ENCODE results near the gene ACOX1.

The ACOX1 gene

GRCh38 chr17:75994802-75995370 is 15.9 kb upstream of the ACOX1 start:
- ATAC-seq (ENCODE audit: insufficient read depth, low read depth) (no peak), DNase-seq (no peak)
- Histone ChIP-seq H4K20me1 (ENCODE audit: insufficient read depth, low read length) (no peaks in the 10 kb centered on the region), H3K4me3 (ENCODE audit: low read depth in 1 of 2, low read length in 2 of 2) (no peak overlapping the region), H2AFZ (ENCODE audit: low read depth, low read length) (no peak overlapping the region), H3K36me3 (ENCODE audit: insufficient read depth, low read length) (peaks cover 14% of the 10 kb centered on the region; the same call in 1 of the 2 replicates), H3K4me1 (ENCODE audit: insufficient read depth, low read length) (no peaks in the 10 kb centered on the region), H3K9ac (ENCODE audit: low read depth, low read length) (no peak overlapping the region), H3K27ac (ENCODE audit: low read length) (no peak overlapping the region), H3K9me3 (ENCODE audit: insufficient read depth, low read length, severe bottlenecking) (no peaks in the 10 kb centered on the region), H3K4me2 (ENCODE audit: insufficient read depth, low read length) (no peak overlapping the region), H3K27me3 (ENCODE audit: insufficient read depth, low read length, poor library complexity) (no peaks in the 10 kb centered on the region), H3K79me2 (ENCODE audit: insufficient read depth, low read length) (no peaks in the 10 kb centered on the region)
- TF ChIP-seq CTCF (IDR thresholded peaks at IDR 0.05; ENCODE audit: borderline replicate concordance, extremely low read depth, low read length, poor library complexity, severe bottlenecking) (no peak), EZH2 (IDR thresholded peaks at IDR 0.05; ENCODE audit: borderline replicate concordance, low read depth, low read length, severe bottlenecking) (no peak)

GRCh38 chr17:75991396-75991795 is 12.4 kb upstream of the ACOX1 start:
- no peaks in the 10 kb centered on the region for H3K79me2 ChIP-seq (ENCODE audit: insufficient read depth, low read length)
- H4K20me1 ChIP-seq (ENCODE audit: insufficient read depth, low read length): no peaks in the 10 kb centered on the region
- H3K27ac ChIP-seq (ENCODE audit: low read length): no peak overlapping the region
- no peak for TF ChIP-seq CTCF (IDR thresholded peaks at IDR 0.05; ENCODE audit: borderline replicate concordance, extremely low read depth, low read length, poor library complexity, severe bottlenecking)
- TF ChIP-seq EZH2 (IDR thresholded peaks at IDR 0.05; ENCODE audit: borderline replicate concordance, low read depth, low read length, severe bottlenecking): no peak
- peaks cover 17% of the 10 kb centered on the region; the same call in 1 of the 2 replicates for H3K36me3 ChIP-seq (ENCODE audit: insufficient read depth, low read length)
- no peak overlapping the region for H3K9ac ChIP-seq (ENCODE audit: low read depth, low read length)
- no peaks in the 10 kb centered on the region for H3K27me3 ChIP-seq (ENCODE audit: insufficient read depth, low read length, poor library complexity)
- H3K4me3 ChIP-seq (ENCODE audit: low read depth in 1 of 2, low read length in 2 of 2): no peak overlapping the region
- ATAC-seq (ENCODE audit: insufficient read depth, low read depth): no peak
- H3K4me1 ChIP-seq (ENCODE audit: insufficient read depth, low read length): no peaks in the 10 kb centered on the region
- H3K4me2 ChIP-seq (ENCODE audit: insufficient read depth, low read length): no peak overlapping the region
- no peaks in the 10 kb centered on the region for H3K9me3 ChIP-seq (ENCODE audit: insufficient read depth, low read length, severe bottlenecking)
- no peak overlapping the region for H2AFZ ChIP-seq (ENCODE audit: low read depth, low read length)
- no peak for DNase-seq

GRCh38 chr17:75987041-75987440 is 8.1 kb upstream of the ACOX1 start:
- Histone ChIP-seq H3K4me3 (ENCODE audit: low read depth in 1 of 2, low read length in 2 of 2) (no peak overlapping the region), H3K9me3 (ENCODE audit: insufficient read depth, low read length, severe bottlenecking) (no peaks in the 10 kb centered on the region), H3K4me1 (ENCODE audit: insufficient read depth, low read length) (no peaks in the 10 kb centered on the region), H3K27ac (ENCODE audit: low read length) (no peak overlapping the region), H3K4me2 (ENCODE audit: insufficient read depth, low read length) (no peak overlapping the region), H3K9ac (ENCODE audit: low read depth, low read length) (no peak overlapping the region), H3K27me3 (ENCODE audit: insufficient read depth, low read length, poor library complexity) (no peaks in the 10 kb centered on the region), H4K20me1 (ENCODE audit: insufficient read depth, low read length) (no peaks in the 10 kb centered on the region), H2AFZ (ENCODE audit: low read depth, low read length) (no peak overlapping the region), H3K79me2 (ENCODE audit: insufficient read depth, low read length) (0 out of 2 replicates have a peak, but pooled peaks cover 3% of the 10 kb centered on the region), H3K36me3 (ENCODE audit: insufficient read depth, low read length) (peaks cover 8% of the 10 kb centered on the region; the same call in 1 of the 2 replicates)
- no peak for TF ChIP-seq CTCF (IDR thresholded peaks at IDR 0.05; ENCODE audit: borderline replicate concordance, extremely low read depth, low read length, poor library complexity, severe bottlenecking)
- no peak for TF ChIP-seq EZH2 (IDR thresholded peaks at IDR 0.05; ENCODE audit: borderline replicate concordance, low read depth, low read length, severe bottlenecking)
- ATAC-seq (ENCODE audit: insufficient read depth, low read depth) (no peak), DNase-seq (no peak)
